ENCODE results near the gene USP43.
A peak's percentile ranks its signal among the peaks of the same experiment; 100 is the strongest.

USP43 gene

DNA sequence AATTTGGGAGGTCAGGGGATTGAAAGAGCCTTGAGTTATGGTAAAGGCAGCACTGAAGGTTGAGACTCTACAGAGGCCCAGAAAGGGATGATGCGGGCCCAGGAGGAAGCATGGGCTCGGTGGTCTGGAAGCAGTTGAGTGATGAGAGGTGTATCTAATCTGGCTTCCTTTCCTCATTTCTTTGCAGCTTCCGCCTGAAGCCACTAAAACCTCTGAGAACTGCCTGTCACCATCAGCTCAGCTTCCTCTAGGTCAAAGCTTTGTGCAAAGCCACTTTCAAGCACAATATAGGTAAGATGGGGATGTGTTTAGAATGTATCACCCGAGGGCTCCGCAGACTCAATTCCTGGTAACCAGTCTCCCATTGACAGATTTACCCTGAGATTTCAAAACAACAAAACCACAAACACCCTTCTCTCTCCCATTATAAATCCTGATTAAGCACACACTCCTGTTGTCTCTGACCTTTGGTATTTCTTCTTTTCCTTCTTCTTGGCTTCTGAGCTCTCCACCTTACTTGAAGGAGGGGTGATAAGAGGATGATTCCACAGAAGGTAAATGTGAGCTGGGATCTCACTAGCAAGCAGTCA lies 21.2 kb downstream of the USP43 start:
- DNase-seq = no peak

DNA sequence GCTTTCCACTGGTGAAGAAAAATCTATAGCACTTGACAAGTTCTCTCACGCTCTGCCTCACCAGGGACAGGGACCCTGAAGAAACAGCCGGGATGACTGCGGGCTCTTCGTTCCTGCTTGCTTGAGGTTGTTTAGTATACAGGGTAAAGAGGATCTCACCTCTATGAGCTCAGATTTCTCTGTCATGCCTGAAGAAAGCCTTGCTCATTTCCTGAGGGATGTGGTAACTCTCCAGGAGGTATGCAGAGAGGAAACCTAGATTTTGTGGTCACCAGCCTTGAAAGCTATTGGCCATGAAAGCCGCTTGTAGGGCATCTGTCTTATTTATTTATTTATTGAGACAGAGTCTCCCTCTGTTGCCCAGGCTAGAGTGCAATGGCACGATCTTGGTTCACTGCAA lies 23.2 kb downstream of the USP43 start:
- DNase-seq = no peak

DNA sequence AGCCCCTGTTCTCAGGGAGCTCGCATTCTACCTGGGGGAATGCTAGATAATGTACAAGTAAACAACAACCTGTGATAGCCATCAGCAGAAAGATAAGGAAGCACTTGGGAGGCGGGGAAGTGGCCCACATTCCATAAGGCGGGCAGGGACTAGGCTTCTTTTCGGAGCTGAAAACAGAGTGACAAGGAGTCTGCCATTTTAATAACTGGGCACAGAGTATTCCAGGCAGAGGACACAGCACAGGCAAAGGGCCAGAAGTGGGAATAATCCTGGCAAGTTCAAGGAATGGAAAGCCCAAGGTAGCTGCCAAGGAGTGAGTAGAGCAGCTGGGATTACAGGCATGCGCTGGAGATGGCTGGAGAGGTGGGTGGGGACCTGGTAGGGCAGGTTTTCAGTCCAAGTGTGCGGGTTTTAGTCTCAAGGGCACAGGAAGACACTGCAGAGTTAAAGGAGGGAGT lies 24.3 kb downstream of the USP43 start:
- DNase-seq = no peak

DNA sequence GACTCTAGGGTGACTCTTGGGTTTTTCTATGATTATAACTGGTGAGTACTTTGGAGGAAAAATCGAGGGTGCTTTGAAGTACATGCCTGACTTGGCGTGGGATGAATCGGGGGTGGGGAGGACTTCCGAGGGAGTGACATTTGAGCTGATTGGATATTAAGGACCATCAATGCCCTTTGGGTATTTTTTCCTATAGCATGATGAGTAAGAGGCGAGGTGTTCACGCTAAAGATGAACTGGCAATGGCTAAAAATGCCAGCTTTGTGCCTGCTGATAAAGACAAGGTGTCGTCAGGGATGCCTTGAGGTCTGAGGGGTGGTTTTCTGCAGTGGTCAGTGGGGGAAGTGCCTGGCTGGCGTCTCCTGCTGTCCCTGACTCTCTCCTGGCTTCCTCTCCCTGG lies 25.3 kb downstream of the USP43 start:
- no peak for DNase-seq

DNA sequence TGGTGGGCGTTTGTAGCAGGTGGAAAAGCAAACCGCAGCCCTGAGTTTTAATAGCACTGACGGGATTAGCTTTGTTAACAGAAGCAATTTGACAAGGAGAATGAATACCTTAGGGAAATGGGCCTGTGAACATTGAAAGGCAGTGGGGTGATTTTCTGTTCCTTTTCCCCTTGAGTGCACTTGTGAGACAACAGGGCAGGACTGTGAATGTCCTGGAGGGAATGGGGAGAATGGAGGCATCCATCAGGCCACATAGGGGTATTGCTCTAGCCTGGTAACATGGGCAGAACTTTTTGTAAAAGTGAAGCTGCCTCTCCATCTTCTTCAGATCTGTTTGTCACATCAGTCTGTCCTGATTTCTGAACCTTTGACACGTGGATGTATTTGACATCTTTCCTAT lies 26.2 kb downstream of the USP43 start:
- DNase-seq = no peak

DNA sequence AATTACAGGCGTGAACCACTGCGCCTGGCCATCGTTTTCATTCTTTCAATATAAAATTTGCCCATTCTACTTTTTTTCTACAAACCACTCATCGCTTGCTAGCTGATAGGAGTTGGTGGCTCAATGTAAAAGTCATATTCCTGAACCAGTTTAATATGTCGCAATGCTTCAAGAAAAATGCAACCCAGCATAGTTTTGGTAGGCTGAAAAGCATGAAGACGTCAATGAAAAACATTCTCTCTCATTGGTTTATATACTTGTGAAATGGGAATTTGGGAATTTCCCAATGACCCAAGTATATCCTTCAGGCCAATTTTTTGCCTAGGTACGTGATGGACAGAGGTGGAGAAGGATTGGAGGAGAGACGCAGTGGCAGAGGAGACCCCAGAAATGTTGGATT lies 26.9 kb downstream of the USP43 start:
- no peak for DNase-seq

DNA sequence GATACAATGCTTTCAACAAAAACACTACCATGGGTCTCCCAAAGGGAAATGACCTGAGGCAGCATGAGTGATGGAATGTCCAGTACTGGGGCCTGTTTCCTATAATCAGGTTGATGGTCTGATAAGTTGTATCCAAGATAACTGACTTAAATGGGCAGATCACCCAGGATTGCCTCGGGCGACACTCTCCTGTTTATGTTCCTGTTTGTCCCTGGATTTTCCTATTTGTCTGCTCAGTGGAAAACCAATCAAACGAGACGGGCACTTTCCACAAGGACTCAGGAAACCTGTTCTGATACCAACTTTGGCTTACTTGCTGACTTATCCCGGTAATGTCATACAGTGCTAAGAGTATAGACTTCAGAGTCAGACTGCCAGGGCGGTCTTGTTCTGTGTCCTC lies 27.4 kb downstream of the USP43 start:
- DNase-seq = no peak

DNA sequence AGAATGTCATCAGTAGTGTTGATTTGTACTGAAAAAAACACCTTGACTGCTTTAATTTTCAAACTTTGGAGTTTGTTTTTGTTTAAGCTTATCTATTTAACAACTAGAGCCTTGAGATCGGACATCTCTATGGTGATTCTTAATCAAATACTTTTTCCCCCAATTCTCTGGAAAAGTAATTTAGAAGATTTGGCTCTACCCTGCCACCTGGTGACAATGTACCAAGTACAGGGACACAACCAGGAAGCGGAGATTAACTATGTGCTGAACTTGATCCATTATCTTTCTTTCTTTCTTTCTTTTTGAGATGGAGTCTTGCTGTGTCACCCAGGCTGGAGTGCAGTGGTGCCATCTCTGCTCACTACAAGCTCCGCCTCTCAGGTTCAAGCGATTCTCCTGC lies 30.8 kb downstream of the USP43 start:
- DNase-seq = peak; percentile 1

DNA sequence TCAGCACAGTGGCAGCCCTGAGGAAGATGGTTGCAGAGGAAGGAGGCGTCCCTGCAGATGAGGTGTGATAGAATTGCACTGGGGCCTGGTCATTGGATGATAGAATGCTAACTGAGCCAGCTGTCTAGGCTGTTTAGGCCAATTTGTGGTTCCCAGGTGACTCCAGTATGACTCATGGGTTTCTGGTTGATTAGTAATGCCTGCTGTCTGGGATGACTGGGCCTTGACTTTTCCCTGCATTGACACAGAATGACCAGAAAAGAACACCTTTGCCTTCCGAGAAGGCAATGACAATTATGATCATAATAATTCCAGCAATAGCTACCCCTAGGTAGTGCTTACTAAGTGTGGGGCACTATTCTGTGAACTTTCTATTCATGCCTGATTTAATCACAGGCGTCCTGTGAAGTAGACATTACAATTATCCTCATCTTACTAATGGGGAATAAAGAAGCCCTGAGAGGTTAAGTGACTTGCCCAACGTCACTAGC lies 31.5 kb downstream of the USP43 start:
- no peak for DNase-seq

DNA sequence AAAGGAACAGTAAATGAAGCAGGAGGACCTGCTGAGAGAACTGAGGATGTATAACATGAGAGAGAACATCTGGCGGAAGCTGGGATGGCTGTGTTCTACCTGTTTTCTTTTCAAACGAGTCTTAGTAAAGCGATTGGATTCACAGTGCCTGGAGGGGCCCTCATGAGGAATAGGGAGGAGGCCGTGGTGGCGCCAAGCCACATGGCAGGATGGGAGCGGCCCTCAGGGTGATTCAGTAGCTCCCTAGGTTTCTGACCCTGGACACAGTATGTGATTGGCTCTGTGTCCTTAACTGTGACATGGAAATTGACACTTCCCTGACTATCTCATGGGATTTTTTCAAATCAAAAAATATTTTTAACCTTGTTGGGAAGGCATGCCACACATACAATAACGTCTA lies 32.1 kb downstream of the USP43 start:
- DNase-seq = no peak

DNA sequence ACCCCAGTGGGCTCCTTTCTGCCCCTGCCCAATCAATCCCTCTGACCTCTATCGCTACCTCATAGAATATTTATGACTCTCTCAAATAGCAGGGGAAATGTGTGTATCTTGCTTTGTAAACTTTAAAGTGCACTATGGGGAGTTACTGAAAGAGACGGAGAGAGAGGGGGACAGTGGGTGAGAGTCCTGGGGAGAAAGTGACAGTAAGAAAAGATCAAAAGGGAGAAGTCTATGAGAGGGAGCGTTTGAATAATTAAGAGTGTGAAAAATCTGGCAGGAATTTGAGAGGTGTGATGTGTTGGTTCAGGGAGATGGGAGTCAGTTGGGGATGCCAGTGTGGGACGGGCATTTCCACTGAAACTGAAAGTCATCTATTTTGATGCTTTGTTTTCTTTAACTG lies 32.6 kb downstream of the USP43 start:
- no peak for DNase-seq

DNA sequence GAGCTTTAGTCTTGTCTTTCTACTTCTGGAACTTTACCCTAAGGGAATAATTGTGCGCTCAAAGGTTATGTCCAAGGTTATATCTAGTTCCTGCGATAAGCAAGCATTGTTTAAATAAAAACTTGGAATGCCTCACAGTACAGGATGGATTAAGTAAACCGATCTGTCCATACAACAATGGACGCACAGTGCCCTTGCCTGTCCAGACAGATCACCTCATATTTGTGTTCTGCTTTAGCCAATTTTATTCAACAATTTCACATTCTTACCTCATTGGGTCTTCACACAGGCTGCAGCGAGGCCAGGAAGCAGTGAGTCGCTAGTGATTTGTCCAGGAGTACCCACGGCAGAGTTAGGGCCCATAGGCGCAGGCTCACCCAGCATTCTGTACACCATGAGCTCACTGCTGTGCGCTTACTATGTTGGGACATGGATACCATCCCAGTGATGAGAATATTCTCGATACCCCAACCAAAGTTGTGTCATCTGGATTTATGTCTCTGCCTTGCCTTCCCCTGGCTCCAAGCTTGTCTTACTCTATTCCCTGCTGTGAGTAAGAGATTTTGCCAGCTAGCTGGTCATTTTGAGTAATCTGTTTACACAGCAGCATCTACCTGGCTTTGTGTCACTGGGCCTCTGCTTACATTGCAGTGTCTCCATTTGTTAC lies 39.8 kb downstream of the USP43 start:
- no peak for DNase-seq

DNA sequence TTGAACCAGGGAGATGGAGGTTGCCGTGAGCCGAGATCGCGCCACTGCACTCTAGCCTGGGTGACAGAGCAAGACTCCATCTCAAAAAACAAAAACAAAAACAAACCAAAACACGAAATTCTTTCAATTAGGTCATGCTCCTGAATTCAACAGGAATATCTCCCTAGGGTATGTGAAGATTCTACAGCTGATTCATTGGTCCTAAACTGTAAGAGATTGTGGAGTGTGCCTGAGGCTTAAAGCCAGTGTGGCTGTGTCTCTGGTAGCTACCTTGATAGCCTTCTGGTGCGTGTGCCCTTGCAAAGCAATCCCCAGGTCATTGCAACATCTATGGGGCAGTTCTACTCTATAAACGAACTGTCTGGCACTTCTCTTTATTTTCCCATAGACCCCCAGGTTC lies 48.4 kb downstream of the USP43 start:
- no peak for DNase-seq

DNA sequence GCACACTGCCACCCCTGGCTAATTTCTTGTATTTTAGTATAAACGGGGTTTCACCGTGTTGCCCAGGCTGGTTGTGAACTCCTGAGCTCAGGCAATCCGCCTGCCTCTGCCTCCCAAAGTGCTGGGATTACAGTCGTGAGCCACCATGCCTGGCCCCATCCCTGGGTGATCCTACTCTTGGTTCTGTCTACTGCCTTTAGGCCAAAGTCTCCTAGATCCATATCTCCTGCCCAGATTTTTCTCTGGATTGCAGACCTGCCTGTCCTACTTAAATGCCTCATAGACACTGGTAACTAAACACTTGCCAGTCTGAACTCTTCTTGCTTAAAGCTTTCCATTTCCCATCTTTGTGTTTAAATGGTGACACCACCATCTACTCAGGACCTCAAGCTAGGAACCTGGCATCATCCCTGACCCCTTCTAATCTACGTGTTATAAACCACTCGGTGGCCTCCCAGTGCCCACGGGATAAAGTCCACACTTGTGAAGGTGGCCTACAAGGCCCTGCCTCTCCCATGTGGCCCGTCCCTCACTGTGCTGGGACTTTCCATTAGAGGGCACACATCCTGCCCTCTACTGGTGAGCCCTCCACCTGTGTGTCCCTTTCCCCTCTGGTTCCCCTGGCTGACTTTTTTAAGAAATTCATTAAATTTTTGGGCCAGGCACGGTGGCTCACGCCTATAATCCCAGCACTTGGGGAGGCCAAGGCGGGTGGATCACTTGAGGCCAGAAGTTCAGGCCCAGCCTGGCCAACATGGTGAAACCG lies 51.1 kb downstream of the USP43 start:
- DNase-seq = no peak

DNA sequence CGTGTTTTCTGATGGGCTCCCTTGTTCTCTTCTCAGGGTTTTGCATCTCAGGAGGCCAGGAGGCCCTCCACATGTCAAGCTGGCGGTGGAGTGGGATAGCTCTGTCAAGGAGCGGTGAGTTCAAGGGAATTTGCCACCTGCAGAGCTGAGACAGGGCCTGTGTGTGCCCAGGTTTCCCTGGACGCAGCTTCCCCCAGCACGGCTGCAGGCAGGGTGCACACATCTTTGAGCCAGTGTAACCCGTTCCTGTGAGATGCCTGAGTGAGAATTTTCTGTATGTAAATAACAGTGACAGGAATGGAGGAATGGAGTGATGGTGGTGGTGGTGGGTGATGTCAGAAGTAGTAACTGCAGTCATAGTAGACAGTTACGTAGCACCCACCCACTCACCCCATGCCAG lies 54.8 kb downstream of the USP43 start:
- no peak for DNase-seq

DNA sequence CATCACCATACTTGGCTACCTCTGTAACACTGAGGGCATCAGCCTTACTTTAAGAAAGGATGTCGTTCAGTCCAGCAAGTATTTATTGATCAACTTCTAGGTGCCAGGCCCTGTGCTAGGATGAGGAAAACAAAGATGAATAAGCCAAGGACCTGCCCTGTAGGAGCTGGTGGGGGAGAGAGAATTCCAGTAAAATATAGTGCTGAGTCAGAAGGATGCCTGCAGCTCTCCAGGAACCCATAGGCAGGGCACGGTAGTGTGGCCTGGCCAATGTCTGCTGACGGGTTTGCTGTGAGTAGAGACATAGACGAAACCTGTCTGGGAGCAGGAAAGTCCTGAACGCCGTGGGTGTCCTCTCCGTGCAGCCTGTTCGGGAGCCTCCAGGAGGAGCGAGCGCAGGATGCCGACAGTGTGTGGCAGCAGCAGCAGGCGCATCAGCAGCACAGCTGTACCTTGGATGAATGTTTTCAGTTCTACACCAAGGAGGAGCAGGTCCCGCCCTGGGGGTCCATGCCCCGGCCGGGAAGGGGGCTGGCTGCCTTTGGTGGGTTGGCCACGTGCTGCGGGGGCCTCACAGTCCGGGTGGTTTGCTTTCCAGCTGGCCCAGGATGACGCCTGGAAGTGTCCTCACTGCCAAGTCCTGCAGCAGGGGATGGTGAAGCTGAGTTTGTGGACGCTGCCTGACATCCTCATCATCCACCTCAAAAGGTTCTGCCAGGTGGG lies 55.6 kb downstream of the USP43 start:
- no peak for DNase-seq

DNA sequence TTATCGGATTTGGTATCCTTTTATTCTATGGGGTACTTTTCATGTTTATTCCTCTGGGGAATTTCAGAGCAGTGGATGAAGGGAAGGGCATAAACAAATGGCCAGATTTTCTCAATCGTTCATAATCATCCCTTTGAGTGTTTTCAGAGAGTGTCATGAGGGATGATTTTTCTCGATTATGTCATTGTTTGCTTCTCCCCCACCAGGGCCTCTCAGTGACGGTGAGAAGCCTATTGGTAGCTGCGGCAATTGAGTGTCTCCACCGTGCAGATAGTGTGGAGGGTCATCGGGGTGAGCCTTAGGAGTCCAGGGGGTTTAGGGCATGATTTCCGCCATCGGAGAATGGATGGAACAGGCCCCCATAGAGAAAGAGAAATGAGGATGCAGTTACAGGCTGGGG lies 57.2 kb downstream of the USP43 start:
- no peak for DNase-seq

DNA sequence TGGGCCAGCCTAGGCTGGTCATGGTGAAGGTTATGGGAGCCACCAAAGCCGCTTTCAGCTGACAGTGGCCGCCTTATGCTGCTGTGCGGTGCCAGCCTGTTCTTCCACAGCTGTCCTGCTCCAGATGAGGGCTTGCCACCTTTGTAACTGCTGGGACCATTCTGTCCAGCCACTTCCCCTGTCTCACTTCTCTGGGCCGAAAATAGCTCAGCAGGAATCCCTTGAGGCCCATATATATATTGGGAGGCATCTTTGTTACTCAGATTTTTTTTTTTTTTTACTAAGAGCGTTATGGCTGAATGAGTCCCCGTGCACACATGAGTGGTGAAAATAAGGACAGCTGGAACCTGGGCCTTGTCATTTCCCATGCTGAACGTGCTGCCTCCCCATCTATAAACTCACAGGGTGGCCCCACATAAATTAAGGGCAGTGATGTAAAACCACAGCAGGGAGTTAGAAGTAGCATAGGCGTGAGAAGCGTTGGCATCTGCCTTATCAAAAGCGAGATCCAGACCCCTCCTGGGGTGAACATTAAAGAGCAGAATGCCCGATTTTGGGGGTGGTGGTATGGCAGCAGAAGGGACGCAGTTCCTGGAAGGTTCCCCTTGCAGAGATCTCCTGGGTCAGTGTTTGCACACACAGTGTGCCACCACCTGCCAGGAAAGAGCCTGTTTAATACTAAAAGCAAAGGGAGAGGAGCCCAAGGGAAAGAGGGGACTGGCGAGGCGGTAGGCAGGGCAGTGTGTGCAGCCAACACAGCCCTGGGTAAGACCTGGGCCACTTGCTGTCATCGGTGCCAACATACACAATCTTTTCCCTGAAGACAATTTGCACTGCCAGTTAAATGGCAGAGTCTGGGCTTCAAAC lies 57.8 kb downstream of the USP43 start:
- no peak for DNase-seq

DNA sequence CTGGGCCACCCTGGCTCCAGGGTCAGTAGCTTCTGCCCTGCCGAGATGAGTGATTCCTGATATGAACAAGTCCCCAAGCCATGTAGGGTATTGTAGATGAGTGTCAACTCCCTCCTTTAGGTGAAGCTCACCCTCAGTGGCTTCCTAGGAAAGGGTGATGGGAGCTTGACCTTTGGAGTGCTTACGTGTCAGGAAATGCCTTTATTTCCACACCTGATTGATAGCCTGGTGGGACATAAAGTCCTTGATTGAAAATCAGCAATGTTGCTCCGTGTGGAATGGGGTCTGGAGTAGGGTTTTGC lies 58.4 kb downstream of the USP43 start:
- DNase-seq = no peak

DNA sequence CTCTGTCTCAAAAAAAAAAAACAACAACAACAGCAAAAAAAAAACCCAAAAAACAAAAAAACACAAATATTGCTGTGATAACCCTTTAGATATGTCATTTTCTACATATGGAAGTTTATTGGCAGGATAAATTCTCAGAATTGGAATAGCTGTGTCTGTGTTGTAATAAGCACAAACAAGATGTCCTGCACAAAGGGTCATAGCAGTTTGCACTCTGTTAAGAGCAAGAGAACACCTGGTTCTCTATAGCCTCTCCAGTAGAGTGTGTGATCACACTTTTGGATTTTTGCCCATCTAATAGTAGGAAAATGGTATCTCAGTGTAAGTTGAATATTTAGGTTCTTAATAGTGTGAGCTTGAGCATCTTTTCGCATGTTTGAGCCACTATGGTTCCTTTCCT lies 60.4 kb downstream of the USP43 start:
- no peak for DNase-seq

DNA sequence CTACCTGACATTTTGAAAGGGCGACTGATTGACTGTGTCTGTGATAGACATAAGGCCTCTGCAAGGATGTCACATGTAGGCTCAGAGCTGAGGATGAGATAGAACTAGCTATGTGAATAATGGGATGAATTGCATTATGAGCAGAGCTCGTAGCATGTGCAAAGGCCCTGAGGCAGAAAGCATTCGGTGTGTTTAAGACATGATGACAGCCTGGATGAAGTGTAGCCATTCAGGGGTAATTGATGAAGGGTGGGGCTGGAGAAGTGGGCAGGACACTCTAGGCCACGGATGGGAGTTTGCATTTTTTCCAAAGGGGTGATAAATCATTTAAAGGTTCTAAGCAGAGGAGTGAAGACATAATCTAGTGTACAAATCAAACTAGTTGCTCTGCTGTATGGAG lies 62.6 kb downstream of the USP43 start:
- DNase-seq = no peak

DNA sequence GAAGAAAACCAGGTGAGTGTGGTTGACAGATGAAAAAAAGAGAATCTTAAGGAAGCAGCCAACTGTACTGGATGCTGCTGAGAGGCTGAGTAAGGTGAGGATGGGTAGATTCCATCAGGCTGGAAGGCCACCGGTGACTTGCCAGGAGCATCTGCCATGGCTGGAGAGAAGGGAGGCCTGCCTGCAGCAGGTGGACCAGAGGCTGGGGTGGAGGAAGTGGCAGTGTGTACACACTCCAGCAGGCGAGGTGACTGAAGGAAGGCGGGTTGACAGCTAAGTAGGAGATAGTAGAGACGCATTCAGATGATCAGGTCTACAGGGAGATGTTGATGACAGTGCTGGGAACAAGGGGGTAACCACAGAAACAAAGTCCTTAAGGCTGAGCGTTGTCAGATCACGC lies 69.5 kb downstream of the USP43 start:
- DNase-seq = no peak

DNA sequence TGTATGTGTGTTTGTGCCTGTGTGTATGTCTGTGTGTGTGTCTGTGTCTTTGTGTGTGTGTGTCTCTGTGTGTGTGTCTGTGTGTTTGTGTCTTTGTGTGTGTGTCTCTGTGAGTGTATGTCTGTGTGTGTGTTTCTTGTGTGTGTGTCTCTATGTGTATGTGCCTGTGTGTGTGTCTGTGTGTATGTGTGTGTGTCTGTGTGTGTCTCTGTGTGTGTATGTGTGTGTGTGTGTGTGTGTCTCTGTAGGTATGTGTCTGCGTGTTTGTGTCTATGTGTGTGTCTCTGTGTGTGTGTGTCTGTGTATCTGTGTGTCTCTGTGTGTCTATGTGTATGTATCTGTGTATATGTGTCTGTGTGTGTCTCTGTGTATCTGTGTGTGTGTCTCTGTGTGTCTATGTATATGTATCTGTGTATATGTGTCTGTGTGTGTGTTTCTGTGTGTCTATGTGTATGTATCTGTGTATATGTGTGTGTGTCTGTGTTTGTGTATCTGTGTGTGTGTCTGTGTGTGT lies 70.2 kb downstream of the USP43 start:
- no peak for DNase-seq
